GM20000 (cell line): ENCODE measurements around the gene KIAA1671.

Source experiments
- DNase-seq: peaks from one replicate; pipeline ENCODE4 v3.0.0; 2012; ENCODE audit warnings: low spot score
- TF ChIP-seq, protein P1 (sequence below): IDR thresholded peaks from 2 replicates; pipeline ENCODE4 v1.5.1; 2012; ENCODE audit warnings: mild to moderate bottlenecking, control low read depth; ENCODE audit errors: extremely low read depth, missing control alignments

Gene KIAA1671

DNA sequence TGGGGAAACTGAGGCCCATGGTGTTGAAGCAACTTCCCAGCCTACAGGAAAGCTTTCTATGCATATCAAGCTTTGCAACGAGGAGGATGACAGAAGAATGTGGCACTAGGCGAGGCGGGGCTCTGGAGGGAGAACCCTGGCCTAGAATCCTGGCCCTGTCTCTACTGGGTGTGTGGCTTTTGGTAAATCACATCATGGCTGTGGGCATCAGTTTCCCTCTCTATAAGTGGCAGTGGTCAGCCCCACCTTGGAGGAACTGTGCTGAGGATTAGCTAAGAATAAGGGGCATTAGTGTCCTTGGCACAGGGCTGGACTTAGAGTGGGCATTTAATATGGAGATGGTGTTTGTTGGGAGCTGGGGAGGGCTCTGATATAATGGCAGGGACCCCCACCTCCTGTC is 124.5 kb downstream of the KIAA1671 start:
- TF ChIP-seq, protein P1, sequence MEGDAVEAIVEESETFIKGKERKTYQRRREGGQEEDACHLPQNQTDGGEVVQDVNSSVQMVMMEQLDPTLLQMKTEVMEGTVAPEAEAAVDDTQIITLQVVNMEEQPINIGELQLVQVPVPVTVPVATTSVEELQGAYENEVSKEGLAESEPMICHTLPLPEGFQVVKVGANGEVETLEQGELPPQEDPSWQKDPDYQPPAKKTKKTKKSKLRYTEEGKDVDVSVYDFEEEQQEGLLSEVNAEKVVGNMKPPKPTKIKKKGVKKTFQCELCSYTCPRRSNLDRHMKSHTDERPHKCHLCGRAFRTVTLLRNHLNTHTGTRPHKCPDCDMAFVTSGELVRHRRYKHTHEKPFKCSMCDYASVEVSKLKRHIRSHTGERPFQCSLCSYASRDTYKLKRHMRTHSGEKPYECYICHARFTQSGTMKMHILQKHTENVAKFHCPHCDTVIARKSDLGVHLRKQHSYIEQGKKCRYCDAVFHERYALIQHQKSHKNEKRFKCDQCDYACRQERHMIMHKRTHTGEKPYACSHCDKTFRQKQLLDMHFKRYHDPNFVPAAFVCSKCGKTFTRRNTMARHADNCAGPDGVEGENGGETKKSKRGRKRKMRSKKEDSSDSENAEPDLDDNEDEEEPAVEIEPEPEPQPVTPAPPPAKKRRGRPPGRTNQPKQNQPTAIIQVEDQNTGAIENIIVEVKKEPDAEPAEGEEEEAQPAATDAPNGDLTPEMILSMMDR: no peak
- no peak for DNase-seq

DNA sequence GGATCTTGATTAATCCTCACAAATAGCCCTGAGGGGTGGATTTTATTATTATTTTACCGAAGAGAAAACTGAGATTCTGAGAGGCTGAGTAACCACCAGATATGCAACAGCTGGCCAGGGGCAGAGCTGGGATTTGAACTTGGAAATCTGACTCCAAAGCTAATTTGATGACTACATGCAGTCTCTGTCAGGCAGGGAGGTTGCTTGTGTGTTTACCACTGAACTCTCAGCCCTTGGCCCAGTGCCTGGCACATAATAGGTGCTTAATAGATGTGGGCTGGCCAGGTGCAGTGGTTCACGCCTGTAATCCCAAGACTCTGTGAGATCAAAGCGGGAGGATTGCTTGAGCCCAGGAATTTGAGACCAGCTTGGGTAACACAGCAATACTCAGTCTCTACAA is 125.4 kb downstream of the KIAA1671 start:
- no peak for DNase-seq
- TF ChIP-seq, protein P1: no peak

DNA sequence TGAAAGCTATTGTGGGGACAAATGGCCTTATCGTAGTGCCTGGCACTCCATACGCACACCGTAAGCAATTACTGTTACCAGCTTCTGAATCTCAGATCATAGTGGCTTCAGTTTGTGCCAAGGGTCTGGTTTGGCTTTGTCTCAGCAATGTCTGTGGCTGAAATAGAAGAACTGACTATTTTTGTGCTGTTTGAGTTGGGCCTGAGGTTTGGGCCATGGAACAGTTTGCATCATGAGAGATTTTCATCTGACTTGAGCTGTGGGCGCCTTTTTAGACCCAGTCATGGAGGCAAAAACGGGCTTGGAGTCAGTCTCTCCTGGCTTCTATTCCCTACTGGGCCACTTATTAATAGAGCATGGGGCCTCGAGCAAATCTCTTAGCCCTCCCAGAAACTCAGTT is 126.1 kb downstream of the KIAA1671 start:
- DNase-seq: no peak
- TF ChIP-seq, protein P1: no peak

DNA sequence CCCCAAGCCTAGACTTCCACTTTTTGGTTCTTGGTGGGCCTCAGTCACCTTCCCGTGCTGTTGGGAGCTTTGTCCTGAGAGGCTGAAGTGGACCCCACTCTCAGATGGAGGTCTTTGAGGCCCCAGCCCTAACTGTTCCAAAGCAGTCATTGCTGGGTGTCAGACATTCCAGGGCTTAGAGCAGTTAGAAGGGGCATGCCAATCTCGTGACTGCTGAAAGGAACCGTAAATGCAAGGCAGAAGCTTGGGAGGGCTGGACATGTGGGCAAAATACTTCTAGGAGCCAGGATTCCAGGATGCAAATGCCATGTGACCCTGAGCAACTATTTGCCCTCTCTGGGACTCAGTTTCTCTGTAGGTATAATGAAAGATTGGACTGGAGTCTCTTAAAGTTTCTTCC is 128.3 kb downstream of the KIAA1671 start:
- no peak for DNase-seq
- TF ChIP-seq, protein P1: no peak

DNA sequence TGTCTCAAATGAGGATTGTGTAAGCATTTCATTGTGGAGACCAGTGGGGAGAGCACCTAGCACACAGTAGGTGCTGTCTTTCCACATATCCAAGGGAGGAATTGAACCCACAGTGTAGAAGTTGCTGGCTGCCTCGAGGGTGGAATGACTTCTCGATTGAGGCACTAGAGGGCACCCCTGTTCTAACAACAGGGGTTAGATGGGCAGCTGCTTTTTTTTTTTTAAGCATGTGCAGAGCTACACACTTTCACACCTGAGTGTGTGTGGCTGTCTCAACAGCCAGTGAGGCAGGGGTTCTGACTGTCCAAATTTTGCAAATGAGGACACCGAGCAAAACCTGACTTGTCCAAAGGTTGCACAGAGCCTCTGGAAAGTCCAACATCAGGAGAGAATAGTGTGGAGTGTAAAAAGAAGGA is 128.9 kb downstream of the KIAA1671 start:
- TF ChIP-seq, protein P1: peak; percentile 51
- peak; percentile 67 for DNase-seq

DNA sequence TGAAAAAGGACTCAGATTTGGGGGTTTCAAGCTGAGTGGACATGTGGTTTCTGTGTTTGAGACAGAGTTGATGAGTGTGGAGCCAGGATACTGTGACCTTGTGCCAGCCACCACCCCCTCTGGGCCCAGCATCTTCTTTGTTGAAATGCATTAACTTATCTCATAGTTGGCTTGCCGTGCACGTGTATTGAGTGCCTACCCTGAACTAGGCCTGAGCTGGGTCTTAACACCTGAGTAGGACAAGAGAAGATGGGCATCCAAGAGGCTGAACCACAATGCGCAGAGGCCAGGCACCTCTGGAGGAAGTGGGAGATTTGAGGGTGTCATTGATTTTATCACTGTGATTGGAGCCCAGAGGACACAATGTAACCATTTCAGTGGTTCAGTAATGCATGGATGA is 129.6 kb downstream of the KIAA1671 start:
- TF ChIP-seq, protein P1: no peak
- no peak for DNase-seq

DNA sequence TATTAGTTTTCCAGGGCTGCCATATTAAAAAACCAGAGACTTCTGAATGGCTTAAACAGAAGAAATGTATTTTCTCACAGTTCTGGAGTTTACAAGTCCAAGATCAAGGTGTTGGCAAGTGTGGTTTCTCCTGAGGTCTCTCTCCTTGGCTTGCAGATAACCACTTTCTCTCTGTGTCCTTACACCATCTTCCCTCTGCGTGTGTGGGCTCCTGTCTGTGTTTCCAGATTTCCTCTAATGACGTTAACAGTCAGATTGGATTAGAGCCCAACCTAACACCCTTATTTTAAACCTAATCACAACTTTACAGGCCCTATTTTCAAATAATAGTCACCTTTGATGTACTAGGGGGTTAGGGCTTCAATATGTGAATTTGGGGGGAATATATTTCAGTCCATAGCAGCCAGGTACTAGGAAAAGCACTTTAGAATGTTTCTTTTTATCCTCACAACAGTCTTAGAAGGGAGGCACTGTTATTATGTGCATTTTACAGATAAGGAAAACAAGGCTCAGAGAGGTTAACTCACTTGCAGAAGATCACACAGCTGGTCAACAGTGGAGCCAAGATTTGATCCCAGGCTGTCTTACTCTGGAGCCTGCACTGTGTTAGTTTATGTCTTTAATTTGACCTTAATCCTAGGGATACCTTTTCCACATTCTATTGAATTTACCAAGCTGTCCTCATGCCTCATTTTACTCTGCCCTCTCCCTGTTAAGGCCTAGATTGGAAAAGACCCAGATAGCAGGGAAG is 130.7 kb downstream of the KIAA1671 start:
- no peak for DNase-seq
- TF ChIP-seq, protein P1: no peak
